GM18867 (cell line): ENCODE data around the gene RAB10.
A peak's percentile ranks its signal among the peaks of the same experiment; 100 is the strongest.
"Not testable (repeated sequence)": the region's sequence is repeated elsewhere in the genome, so short reads cannot be mapped to it uniquely, and the experiment has no call there.

ENCODE experiments used
- ATAC-seq: cut with Tn5 transposase; IDR thresholded peaks from one replicate; pipeline ENCODE4 v1.9.1; 2021; ENCODE audit warnings: mild to moderate bottlenecking, moderate library complexity; ENCODE audit not compliant: unreplicated experiment

Gene RAB10

GRCh38 chr2:26033818-26034636 lies at the start of gene RAB10:
Gene RAB10 (plus strand): TSS chr2:26034084. CDS start chr2:26034609, 525 bp downstream.
- peak; percentile 87 for ATAC-seq

GRCh38 chr2:25988134-25988533 lies 45.8 kb upstream of the RAB10 start:
- ATAC-seq, result no peak

GRCh38 chr2:25989154-25989553 lies 44.7 kb upstream of the RAB10 start:
- ATAC-seq, result no peak

GRCh38 chr2:25991965-25992364 lies 41.9 kb upstream of the RAB10 start:
- ATAC-seq, result no peak

GRCh38 chr2:25992556-25992955 lies 41.3 kb upstream of the RAB10 start:
- ATAC-seq, result no peak

- no peak for ATAC-seq
Measured at GRCh38 chr2:25993049-25993448, 40.8 kb upstream of the RAB10 start.

- no peak for ATAC-seq
Measured at GRCh38 chr2:25994509-25994908, 39.4 kb upstream of the RAB10 start.

- no peak for ATAC-seq
Measured at GRCh38 chr2:25996844-25997243, 37.0 kb upstream of the RAB10 start.

GRCh38 chr2:25998816-25999383 lies 35.0 kb upstream of the RAB10 start:
- ATAC-seq, result not testable (repeated sequence)

- ATAC-seq, result not testable (repeated sequence)
Measured at GRCh38 chr2:25999406-25999805, 34.5 kb upstream of the RAB10 start.

GRCh38 chr2:26000561-26001082 lies 33.3 kb upstream of the RAB10 start:
- ATAC-seq, result no peak

GRCh38 chr2:26001743-26002351 lies 32.0 kb upstream of the RAB10 start:
- ATAC-seq, result no peak

- ATAC-seq, result no peak
Measured at GRCh38 chr2:26002632-26003310, 31.1 kb upstream of the RAB10 start.

GRCh38 chr2:26008095-26008494 lies 25.8 kb upstream of the RAB10 start:
- ATAC-seq, result no peak

- no peak for ATAC-seq
Measured at GRCh38 chr2:26008851-26009566, 24.9 kb upstream of the RAB10 start.

- ATAC-seq, result no peak
Measured at GRCh38 chr2:26009567-26009963, 24.3 kb upstream of the RAB10 start.

- no peak for ATAC-seq
Measured at GRCh38 chr2:26010943-26011342, 22.9 kb upstream of the RAB10 start.

- ATAC-seq, result no peak
Measured at GRCh38 chr2:26011609-26011989, 22.3 kb upstream of the RAB10 start.

- no peak for ATAC-seq
Measured at GRCh38 chr2:26011990-26012856, 21.7 kb upstream of the RAB10 start.

GRCh38 chr2:26013668-26014067 lies 20.2 kb upstream of the RAB10 start:
- ATAC-seq, result no peak
